Small intestine (tissue), 7 donors: ENCODE results near the gene KCNJ1. TPM values are rescaled to one million over a fixed set of nuclear protein-coding genes. Genes with fewer than 3 reads are reported as not detected.

ENCODE experiments used
- DNase-seq, 2 donors: peaks; one replicate each; pipeline versions ENCODE4 v3.0.0 to v3.0.0-alpha.2; 2013
- FAIRE-seq: peaks from 2 replicates; lab custom pipeline; 2012; peaks lifted over from hg19 to GRCh38; lab: Jason Lieb, UNC
- H3K27ac ChIP-seq, 3 donors: one replicate each; pipeline ENCODE4 v1.5.1; 2013; ENCODE audit warnings: low read length in 2 of 3, mild to moderate bottlenecking in 2 of 3, control low read depth in 1 of 3, inconsistent platforms in 1 of 3, low read depth in 1 of 3, moderate library complexity in 1 of 3
- H3K27me3 ChIP-seq, 3 donors: one replicate each; pipeline ENCODE4 v1.6.1; 2013; ENCODE audit warnings: low read length in 3 of 3, inconsistent platforms in 1 of 3; ENCODE audit not compliant: control insufficient read depth in 3 of 3, insufficient read depth in 3 of 3
- H3K36me3 ChIP-seq, 3 donors: one replicate each; pipeline ENCODE4 v1.6.1; 2013; ENCODE audit warnings: low read length in 3 of 3, inconsistent platforms in 1 of 3, low read depth in 1 of 3, mild to moderate bottlenecking in 1 of 3, moderate library complexity in 1 of 3; ENCODE audit not compliant: control insufficient read depth in 3 of 3, insufficient read depth in 2 of 3
- H3K4me1 ChIP-seq, 3 donors: one replicate each; pipeline ENCODE4 v1.6.1; 2013; ENCODE audit warnings: low read length in 2 of 3, inconsistent platforms in 1 of 3, low read depth in 1 of 3, mild to moderate bottlenecking in 1 of 3, moderate library complexity in 1 of 3; ENCODE audit not compliant: control insufficient read depth in 3 of 3, insufficient read depth in 2 of 3
- H3K4me3 ChIP-seq, 3 donors: one replicate each; pipeline ENCODE4 v1.5.1; 2013; ENCODE audit warnings: low read length in 3 of 3, control low read depth in 1 of 3, inconsistent platforms in 1 of 3, low read depth in 1 of 3, mild to moderate bottlenecking in 1 of 3, moderate library complexity in 1 of 3
- H3K9me3 ChIP-seq, 2 donors: one replicate each; pipeline ENCODE4 v1.6.1; 2013; ENCODE audit warnings: low read depth in 1 of 2, low read length in 1 of 2; ENCODE audit not compliant: control insufficient read depth in 2 of 2, insufficient read depth in 1 of 2
- WGBS, 3 donors: extraction: QIAGEN DNeasy Blood & Tissue Kit; methylation state at CpG; one replicate each; pipeline ENCODE4 v1.1.7; 2013; 5-methylcytosine and 5-hydroxymethylcytosine counted together
- polyA plus RNA-seq, 4 donors: library from polyadenylated mRNA; stranded (reverse) in 3 of 4; unstranded in 1 of 4; fragments of 200-250 nt in 3 of 4; fragments of 120-200 nt in 1 of 4; gene quantifications; one replicate each; pipeline versions ENCODE4 v1.2.1 to v1.2.3, GENCODE V29; 2013
- donor health status: healthy with polysubstance abuse.
- donor health status: control.
- donor health status: control.
- donor health status: Bipolar disorder and iron deficiency.
- donor health status: healthy.

The KCNJ1 gene
- polyA plus RNA-seq, 4 donors = 0.06 TPM; not detected in 3

DNA sequence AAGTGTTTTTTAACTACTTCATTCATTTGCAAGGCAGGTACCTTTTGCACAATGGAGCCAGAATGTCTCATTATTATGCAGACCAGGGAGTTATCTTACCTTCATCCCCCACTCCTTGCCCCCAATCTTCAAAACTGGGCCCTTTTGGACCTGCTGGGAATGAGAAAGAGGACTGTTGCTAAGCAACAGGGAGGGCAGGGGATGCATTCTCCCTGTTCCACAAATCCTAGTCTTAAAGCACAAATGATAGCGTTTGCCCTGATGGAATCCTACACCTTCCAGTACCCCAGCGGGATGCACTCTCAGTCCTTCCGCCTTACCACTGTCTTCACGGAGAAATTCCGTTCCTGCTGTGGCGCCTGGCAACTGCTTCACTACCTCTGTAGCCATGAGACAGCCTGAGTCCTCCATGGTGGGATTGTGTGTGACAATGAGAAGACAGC lies 4.1 kb upstream of the KCNJ1 start:
- no peaks in the 10 kb centered on the region for H3K36me3 ChIP-seq
- H3K27ac ChIP-seq = no peak overlapping the region
- no peaks in the 10 kb centered on the region for H3K4me1 ChIP-seq
- H3K27me3 ChIP-seq = peaks cover 0 to 5% (median 0%) of the 10 kb centered on the region in 3 donors
- 76 to 79% (median 77%) methylated on average over 6 of the region's 6 CpGs for WGBS, 3 donors
- DNase-seq = no peak
- H3K4me3 ChIP-seq = no peak overlapping the region
- FAIRE-seq = no peak
- no peaks in the 10 kb centered on the region for H3K9me3 ChIP-seq

DNA sequence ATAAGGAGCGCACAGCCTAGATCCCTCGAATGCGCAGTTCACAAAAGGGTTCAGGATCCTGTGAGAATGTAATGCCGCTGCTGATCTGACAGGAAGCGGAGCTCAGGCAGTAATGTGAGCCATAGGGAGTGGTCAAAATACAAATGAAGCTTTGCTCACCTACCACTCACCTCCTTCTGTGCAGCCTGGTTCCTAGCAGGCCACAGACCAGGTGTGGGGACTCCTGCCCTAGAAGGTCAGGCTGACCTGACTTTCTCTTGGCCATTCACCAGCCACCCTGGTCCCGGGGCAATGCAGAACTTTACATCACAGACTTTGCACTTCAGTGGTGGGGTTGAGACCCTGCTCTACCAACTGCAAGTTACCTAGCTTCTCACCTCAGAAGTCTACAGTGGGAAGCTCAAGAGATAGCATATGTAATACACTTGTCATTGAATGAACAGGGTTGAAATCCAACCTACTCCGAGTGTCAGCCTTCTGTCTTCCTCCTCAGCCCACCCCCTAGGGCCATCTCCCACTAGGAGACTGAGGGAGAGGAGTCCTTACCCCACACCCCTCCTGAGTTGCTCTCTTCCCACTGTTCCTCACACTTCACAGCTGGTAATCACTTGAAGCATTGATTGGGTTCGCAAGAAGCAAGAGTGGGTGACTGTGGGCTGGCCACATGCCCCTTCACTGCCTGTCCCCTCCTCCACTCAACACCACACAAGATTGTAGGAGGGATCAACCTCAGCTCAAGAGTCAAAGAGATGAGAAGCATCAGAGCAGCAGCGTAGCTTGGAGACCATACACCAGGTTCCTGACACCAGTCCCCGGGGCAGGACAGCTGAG lies 2.0 kb upstream of the KCNJ1 start:
- no peak for DNase-seq
- no peaks in the 10 kb centered on the region for H3K9me3 ChIP-seq
- H3K4me1 ChIP-seq = no peaks in the 10 kb centered on the region
- no peak for FAIRE-seq
- H3K36me3 ChIP-seq = no peaks in the 10 kb centered on the region
- H3K27ac ChIP-seq = no peak overlapping the region
- WGBS, 3 donors = 94% methylated on average over 10 of the region's 10 CpGs
- H3K4me3 ChIP-seq = no peak overlapping the region
- peaks cover 0 to 5% (median 0%) of the 10 kb centered on the region in 3 donors for H3K27me3 ChIP-seq

DNA sequence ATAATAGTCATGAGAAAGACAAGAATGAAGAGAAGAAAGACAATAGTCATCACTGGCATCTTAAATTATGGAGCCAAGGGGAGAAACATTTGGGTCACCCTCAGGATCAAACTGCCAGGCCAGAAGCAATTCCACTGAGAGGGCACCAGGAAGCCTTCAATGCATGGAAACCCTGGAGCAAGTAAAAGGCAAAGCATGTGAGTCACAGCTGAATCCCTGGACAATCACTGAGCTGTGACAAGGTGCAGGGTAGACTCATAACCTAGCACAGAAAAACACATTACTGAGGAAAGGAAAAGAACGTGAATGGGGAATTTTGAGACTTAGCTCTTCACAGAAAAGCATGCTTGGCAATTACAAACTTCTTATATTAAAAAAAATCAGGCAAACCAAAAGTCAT lies 1.6 kb downstream of the KCNJ1 start:
- no peak for DNase-seq
- no peak for FAIRE-seq
- H3K27ac ChIP-seq = no peak overlapping the region
- 71 to 89% (median 86%) methylated on average over 1 of the region's 1 CpG for WGBS, 3 donors
- no peaks in the 10 kb centered on the region for H3K9me3 ChIP-seq
- H3K36me3 ChIP-seq = no peaks in the 10 kb centered on the region
- H3K27me3 ChIP-seq = no peaks in the 10 kb centered on the region
- H3K4me3 ChIP-seq = no peak overlapping the region
- no peaks in the 10 kb centered on the region for H3K4me1 ChIP-seq

DNA sequence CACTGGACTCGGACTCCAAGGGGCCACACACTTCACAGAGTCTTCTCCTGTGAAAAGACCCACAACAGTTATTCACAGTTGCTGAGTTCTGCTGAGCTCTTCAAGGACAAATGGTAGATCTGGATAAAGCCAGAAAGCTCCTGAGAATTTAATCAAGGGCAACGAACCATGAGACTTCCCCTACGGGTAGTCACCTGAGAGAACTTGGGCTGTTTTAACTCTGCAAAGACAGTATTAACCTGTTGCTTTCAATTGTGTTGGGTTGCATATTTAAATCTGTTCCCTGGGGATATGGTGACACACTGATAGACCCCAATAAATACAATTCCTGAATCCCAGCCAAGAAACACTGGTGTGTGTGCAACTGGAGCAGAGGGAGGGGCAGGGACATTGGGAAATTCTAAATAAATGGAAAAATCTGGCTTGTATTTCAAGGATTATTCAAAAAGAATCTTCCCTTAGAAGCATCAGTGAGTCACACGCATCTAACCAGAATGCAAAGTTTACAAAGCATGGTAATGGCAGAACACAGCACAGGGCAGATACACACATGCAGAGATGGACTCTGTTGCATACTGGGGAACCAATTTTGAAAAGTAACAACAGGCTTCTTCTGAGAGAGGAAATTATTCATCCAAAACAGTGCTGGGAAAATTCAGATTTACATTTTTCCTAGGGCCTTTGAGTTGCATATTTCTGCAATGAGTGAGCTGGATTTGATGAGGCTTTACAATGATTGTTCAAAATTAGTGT lies 4.0 kb downstream of the KCNJ1 start:
- WGBS, 3 donors = 61 to 72% (median 61%) methylated on average over 4 of the region's 4 CpGs
- FAIRE-seq (no peak), DNase-seq (no peak)
- H3K4me3 ChIP-seq = no peak overlapping the region
- peaks cover 0 to 5% (median 0%) of the 10 kb centered on the region in 3 donors for H3K27me3 ChIP-seq
- H3K9me3 ChIP-seq = no peaks in the 10 kb centered on the region
- H3K36me3 ChIP-seq = no peaks in the 10 kb centered on the region
- no peaks in the 10 kb centered on the region for H3K4me1 ChIP-seq
- no peak overlapping the region for H3K27ac ChIP-seq

DNA sequence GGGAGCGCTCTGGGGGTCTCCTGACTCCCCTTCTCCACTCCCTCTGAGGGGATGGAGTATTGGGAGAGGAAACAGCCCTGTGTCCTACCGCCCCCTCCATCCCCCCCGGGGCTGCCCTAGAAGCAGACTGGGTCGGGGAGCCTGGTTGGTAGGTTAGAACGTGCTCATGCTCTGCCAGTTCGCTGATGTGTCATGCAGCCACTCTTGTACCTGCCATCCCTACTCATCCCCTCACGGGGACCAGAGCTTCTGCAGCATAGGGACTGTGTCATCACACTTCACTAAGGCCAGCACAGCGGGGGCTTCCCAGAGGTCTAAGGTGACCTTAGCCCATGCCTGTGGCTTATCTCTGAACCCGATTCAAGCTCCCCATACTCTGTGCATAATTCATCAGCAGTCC lies 4.7 kb downstream of the KCNJ1 start:
- FAIRE-seq = no peak
- 85 to 89% (median 86%) methylated on average over 9 of the region's 9 CpGs for WGBS, 3 donors
- H3K4me3 ChIP-seq = no peak overlapping the region
- no peaks in the 10 kb centered on the region for H3K9me3 ChIP-seq
- no peak for DNase-seq
- no peaks in the 10 kb centered on the region for H3K4me1 ChIP-seq
- H3K27ac ChIP-seq = no peak overlapping the region
- H3K27me3 ChIP-seq = peaks cover 0 to 5% (median 0%) of the 10 kb centered on the region in 3 donors
- no peaks in the 10 kb centered on the region for H3K36me3 ChIP-seq

DNA sequence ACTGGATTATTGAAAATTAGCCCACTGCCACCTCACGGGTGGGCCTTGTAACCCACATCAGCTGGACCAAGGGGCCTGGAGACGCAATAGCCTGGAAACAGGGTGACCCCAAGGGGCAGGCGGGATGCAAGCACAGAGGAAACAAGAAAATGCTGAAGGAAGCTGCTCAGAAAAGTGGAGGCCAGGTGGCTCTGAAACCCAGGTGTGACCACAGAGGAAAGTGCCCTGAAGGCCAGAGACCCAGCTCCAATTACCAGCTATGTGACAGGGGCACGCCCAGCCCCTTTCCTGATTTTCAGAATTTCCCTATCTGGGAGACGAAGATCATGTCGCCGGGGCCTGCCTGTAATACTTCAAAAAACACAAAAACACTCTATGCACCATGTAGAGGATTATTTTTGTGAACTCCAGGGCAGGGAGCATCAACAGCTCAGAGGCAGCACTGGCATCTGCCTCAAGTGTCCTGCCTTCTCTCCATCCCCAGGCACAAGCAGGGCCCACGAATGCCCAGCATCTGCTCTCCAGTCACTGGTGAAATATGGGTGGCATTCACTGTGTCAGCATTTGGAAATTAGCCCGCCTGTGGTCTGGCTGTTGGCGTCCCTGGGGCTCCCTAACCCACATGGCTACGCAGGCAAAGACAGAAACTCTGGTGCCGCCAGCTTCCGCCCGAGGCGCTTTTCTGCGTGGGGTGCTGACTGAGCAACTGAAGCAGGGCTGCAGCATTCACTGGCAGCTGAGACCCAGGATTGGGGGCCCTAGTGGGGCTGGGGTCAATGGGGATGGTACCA lies 6.3 kb downstream of the KCNJ1 start:
- no peaks in the 10 kb centered on the region for H3K9me3 ChIP-seq
- H3K4me3 ChIP-seq = no peak overlapping the region
- H3K27ac ChIP-seq = no peak overlapping the region
- no peaks in the 10 kb centered on the region for H3K4me1 ChIP-seq
- peaks cover 0 to 7% (median 0%) of the 10 kb centered on the region in 3 donors for H3K27me3 ChIP-seq
- no peaks in the 10 kb centered on the region for H3K36me3 ChIP-seq
- no peak for DNase-seq
- no peak for FAIRE-seq
- WGBS, 3 donors = 88 to 93% (median 93%) methylated on average over 16 of the region's 16 CpGs

DNA sequence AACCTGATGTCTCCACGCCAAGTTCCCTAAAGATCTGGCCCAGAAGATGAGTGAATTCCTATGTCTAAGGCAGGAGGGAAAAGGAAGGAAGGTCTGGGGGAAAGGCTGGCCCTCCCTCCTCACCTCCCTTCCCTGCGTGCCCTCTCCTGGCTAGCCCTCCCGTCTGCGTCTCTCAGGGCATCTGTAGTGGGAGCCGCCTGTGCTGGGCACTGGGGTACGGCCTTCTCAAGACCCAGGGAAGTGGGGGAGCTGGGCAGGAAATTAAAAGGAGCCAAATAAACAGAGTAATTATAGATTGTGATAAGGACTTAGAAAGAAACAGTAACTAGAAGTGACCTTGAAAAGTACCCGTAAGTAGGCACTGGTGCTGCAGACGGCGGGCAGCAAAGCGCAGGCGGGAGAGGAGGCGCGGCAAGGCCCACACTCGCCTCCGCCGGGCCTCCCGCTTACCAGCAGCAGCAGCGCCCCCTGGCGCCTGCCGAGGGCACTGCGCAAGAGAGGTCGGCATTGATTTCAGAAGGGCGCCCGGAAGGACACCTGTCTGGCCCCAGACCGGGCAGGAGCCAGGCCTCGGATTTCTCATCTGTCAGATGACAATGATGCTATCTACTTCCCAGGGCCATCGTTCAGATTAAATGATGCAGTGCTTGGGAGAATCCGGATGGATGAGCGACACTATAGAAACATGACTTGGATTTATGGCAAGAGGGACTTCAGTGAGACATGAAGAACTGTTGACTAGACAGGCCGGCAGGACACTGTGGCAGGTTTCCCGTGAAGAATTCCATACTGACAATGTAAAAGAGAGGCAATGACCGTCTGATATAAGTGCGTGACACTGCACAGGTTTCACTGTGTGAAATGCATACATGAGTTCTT lies 7.3 kb downstream of the KCNJ1 start:
- no peaks in the 10 kb centered on the region for H3K4me1 ChIP-seq
- 18 to 29% (median 28%) methylated on average over 33 of the region's 33 CpGs for WGBS, 3 donors
- DNase-seq (peak; percentile 59 to 69), FAIRE-seq (no peak)
- H3K27me3 ChIP-seq = peaks cover 0 to 7% (median 0%) of the 10 kb centered on the region in 3 donors
- no peak overlapping the region for H3K27ac ChIP-seq
- no peak overlapping the region for H3K4me3 ChIP-seq
- no peaks in the 10 kb centered on the region for H3K9me3 ChIP-seq
- H3K36me3 ChIP-seq = no peaks in the 10 kb centered on the region
